ENCODE measurements around the gene TDRD7. TPM values are rescaled to one million over a fixed set of nuclear protein-coding genes. Genes with fewer than 3 reads are reported as not detected.

TDRD7 gene
- total and polyA plus RNA-seq, 2 of the 13 experiments (the other 11 are each of a cell fraction or from before 2014, with no cell fraction given) = 9.8 to 15.5 TPM

DNA sequence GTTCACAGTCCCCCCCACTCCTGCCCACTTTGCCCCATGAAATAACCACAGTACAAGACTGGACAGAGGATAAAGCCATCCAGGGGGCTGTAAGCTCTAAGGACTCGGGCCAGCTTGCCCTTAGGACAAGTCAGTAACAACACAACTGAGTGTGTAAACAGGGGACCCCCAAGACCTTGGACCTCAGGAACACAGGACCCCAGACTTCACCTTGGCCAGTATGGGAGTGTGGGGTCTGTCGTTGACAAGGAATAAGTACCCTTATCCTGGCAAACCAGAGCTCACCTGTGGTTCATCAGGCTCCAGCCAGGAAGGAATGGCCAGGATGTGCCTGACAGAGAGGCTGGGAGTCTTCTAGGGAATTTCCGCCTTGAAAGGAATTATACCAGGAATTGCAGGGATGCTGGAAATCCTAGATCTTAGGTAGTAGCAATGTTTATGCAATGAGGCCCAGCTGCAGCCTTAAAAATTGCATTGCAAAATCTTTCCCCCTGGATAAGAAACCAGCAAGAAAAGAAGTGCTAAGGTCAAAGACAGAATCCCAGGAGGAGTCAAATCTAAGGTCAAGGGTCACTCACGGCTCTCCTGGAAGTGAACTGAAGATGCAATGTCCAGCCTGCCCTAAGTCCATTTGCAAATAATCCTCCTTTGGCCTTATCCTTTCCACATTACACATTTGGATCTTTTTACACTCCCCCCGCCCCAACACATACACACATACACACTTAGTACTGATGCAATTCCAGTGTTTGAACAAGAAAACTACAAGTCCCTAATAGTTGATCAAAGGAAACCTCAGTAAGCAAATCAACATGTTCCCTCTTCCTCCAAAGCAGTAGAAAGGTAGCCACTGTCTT lies 27.3 kb upstream of the TDRD7 start (continued):
- TF ChIP-seq PITX1 (CRISPR knock-in tag; IDR thresholded peaks at IDR 0.05) (peak; percentile 50; the same call in 1 of the 2 replicates), NR2C2 (CRISPR knock-in tag; IDR thresholded peaks at IDR 0.05; ENCODE audit: borderline replicate concordance) (peak; percentile 53; the same call in 1 of the 2 replicates), EP300 (IDR thresholded peaks at IDR 0.05; ENCODE audit: low read depth in 2 of 2, low read length in 2 of 2) (peak in 1 of 2 experiments; percentile 56; a peak in 1 of 4 replicates), EP300 (CRISPR knock-in tag; IDR thresholded peaks at IDR 0.05; ENCODE audit: borderline replicate concordance) (no peak), FOXA3 (CRISPR knock-in tag; IDR thresholded peaks at IDR 0.05) (peak; percentile 20; the same call in 1 of the 2 replicates), ZSCAN21 (CRISPR knock-in tag; IDR thresholded peaks at IDR 0.05; ENCODE audit: borderline replicate concordance) (no peak), HNF4G (IDR thresholded peaks at IDR 0.05; ENCODE audit: borderline replicate concordance, low read depth, low read length) (peak; percentile 73; the same call in 1 of the 2 replicates), HNF4G (CRISPR knock-in tag; IDR thresholded peaks at IDR 0.05; ENCODE audit: borderline replicate concordance, low read depth) (no peak), HNF4A (CRISPR knock-in tag; IDR thresholded peaks at IDR 0.05) (peak; percentile 65; the same call in 1 of the 2 replicates), NCOA2 (CRISPR knock-in tag; IDR thresholded peaks at IDR 0.05) (peak; percentile 36; the same call in 1 of the 2 replicates), SOX13 (IDR thresholded peaks at IDR 0.05) (no peak), SOX13 (CRISPR knock-in tag; conservative IDR thresholded peaks at IDR 0.05 in 1 of 2, IDR thresholded peaks at IDR 0.05 in 1 of 2) (peak in 1 of 2 experiments; percentile 22; a peak in 1 of 4 replicates), MIER3 (CRISPR knock-in tag; IDR thresholded peaks at IDR 0.05; ENCODE audit: borderline replicate concordance) (no peak), MIXL1 (CRISPR knock-in tag; IDR thresholded peaks at IDR 0.05) (no peak), CEBPG (CRISPR knock-in tag; IDR thresholded peaks at IDR 0.05) (peak; percentile 56)
- TF ChIP-seq, protein P1, sequence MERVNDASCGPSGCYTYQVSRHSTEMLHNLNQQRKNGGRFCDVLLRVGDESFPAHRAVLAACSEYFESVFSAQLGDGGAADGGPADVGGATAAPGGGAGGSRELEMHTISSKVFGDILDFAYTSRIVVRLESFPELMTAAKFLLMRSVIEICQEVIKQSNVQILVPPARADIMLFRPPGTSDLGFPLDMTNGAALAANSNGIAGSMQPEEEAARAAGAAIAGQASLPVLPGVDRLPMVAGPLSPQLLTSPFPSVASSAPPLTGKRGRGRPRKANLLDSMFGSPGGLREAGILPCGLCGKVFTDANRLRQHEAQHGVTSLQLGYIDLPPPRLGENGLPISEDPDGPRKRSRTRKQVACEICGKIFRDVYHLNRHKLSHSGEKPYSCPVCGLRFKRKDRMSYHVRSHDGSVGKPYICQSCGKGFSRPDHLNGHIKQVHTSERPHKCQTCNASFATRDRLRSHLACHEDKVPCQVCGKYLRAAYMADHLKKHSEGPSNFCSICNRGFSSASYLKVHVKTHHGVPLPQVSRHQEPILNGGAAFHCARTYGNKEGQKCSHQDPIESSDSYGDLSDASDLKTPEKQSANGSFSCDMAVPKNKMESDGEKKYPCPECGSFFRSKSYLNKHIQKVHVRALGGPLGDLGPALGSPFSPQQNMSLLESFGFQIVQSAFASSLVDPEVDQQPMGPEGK (CRISPR knock-in tag; IDR thresholded peaks at IDR 0.05) = peak; percentile 58
- TF ChIP-seq, protein P2, sequence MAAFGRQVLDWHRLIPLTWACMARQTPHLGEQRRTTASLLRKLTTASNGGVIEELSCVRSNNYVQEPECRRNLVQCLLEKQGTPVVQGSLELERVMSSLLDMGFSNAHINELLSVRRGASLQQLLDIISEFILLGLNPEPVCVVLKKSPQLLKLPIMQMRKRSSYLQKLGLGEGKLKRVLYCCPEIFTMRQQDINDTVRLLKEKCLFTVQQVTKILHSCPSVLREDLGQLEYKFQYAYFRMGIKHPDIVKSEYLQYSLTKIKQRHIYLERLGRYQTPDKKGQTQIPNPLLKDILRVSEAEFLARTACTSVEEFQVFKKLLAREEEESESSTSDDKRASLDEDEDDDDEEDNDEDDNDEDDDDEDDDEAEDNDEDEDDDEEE (CRISPR knock-in tag; IDR thresholded peaks at IDR 0.05) = no peak

Measured in HepG2 (cell line).